Measurements from ENCODE around the gene OMP. TPM values are rescaled to one million over a fixed set of nuclear protein-coding genes. Genes with fewer than 3 reads are reported as not detected.

OMP gene
- total RNA-seq, 1 donor from 2014 or later: not detected

DNA sequence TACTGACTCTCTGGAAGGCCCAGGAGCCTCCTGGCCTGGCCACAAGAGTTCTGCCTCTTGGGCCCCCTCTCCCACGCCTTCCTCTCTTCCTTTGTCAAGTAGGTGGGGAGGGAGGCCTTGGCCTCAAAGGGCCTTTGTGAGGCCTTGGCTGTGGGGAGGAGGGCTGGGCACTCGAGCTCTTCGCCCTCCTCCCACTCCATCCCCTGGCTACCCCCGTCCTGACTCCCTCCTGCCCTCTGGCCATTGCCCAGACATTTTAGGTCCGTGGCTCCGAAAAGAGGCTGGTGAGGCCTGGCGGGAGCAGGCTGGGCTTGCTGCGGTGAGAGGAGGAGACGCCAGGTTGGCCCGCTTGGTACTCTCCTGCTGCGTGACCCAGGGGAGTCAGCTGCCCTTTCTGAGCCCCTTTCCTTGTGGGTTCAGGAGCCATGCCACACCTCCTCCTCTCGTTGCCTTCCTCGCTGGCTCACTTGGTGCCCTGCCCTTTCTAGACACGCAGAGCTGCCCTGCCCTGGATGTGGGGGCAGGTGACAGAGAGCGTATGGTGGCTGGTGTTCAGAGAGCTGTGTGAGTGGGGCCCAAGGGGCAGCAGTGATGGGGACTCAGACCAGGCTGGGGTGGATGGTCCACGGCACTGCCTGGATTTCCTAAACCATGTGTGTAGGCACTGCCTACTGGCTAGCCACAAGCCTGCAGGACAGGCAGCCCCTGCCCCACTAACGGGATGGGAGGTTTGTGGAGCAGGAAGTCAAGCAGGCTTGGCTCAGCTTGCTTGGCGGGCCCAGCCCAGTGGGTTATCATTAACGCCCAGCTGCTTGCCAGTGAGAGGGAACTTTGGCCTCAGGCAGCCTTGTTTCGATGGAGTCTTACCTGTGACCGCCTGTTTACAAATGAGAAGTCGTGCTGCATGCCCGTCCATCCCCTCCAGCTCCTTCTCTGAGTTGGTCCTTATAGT is 15.8 kb upstream of the OMP start:
- H3K27me3 Mint-ChIP-seq (ENCODE audit: unreplicated experiment): no peaks in the 10 kb centered on the region
- peaks cover 12% of the 10 kb centered on the region for H3K4me1 Mint-ChIP-seq (ENCODE audit: unreplicated experiment)
- H3K36me3 Mint-ChIP-seq (ENCODE audit: unreplicated experiment): no peaks in the 10 kb centered on the region
- TF ChIP-seq, protein P1, sequence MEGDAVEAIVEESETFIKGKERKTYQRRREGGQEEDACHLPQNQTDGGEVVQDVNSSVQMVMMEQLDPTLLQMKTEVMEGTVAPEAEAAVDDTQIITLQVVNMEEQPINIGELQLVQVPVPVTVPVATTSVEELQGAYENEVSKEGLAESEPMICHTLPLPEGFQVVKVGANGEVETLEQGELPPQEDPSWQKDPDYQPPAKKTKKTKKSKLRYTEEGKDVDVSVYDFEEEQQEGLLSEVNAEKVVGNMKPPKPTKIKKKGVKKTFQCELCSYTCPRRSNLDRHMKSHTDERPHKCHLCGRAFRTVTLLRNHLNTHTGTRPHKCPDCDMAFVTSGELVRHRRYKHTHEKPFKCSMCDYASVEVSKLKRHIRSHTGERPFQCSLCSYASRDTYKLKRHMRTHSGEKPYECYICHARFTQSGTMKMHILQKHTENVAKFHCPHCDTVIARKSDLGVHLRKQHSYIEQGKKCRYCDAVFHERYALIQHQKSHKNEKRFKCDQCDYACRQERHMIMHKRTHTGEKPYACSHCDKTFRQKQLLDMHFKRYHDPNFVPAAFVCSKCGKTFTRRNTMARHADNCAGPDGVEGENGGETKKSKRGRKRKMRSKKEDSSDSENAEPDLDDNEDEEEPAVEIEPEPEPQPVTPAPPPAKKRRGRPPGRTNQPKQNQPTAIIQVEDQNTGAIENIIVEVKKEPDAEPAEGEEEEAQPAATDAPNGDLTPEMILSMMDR (IDR thresholded peaks at IDR 0.05): no peak
- DNase-seq (ENCODE audit: extremely low spot score, unreplicated experiment): no peak
- H3K27ac Mint-ChIP-seq (ENCODE audit: unreplicated experiment): no peak overlapping the region
- H3K4me3 Mint-ChIP-seq (ENCODE audit: unreplicated experiment): no peak overlapping the region
- no peaks in the 10 kb centered on the region for H3K9me3 Mint-ChIP-seq (ENCODE audit: unreplicated experiment)

DNA sequence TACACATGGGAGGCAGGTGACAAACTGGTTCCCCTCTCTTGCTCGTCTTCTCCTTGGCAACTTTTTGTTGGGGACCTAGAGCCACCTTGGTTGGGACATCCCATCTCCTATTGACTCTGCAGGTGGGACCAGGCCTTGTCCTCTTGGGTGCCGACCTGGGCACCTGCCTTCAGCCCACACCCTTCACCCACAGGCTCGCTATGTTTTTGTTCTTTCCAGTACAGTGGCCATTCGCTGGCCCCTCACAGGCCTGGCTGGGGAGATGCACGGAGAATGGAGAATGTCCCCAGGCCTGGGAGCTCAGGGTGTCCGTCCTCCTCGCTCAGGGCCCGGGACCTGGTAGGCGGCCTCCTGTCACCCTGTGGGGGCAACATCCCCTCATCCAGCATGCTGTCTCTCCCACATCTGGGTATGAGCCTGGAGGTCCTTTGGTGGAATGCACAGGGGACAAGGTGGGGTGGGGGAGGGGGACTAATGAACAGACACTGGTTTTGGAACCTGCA is 14.9 kb upstream of the OMP start:
- no peak overlapping the region for H3K4me3 Mint-ChIP-seq (ENCODE audit: unreplicated experiment)
- no peaks in the 10 kb centered on the region for H3K36me3 Mint-ChIP-seq (ENCODE audit: unreplicated experiment)
- no peaks in the 10 kb centered on the region for H3K9me3 Mint-ChIP-seq (ENCODE audit: unreplicated experiment)
- TF ChIP-seq, protein P1 (IDR thresholded peaks at IDR 0.05): no peak
- no peaks in the 10 kb centered on the region for H3K27me3 Mint-ChIP-seq (ENCODE audit: unreplicated experiment)
- H3K27ac Mint-ChIP-seq (ENCODE audit: unreplicated experiment): no peak overlapping the region
- no peak for DNase-seq (ENCODE audit: extremely low spot score, unreplicated experiment)
- H3K4me1 Mint-ChIP-seq (ENCODE audit: unreplicated experiment): peaks cover 3% of the 10 kb centered on the region

DNA sequence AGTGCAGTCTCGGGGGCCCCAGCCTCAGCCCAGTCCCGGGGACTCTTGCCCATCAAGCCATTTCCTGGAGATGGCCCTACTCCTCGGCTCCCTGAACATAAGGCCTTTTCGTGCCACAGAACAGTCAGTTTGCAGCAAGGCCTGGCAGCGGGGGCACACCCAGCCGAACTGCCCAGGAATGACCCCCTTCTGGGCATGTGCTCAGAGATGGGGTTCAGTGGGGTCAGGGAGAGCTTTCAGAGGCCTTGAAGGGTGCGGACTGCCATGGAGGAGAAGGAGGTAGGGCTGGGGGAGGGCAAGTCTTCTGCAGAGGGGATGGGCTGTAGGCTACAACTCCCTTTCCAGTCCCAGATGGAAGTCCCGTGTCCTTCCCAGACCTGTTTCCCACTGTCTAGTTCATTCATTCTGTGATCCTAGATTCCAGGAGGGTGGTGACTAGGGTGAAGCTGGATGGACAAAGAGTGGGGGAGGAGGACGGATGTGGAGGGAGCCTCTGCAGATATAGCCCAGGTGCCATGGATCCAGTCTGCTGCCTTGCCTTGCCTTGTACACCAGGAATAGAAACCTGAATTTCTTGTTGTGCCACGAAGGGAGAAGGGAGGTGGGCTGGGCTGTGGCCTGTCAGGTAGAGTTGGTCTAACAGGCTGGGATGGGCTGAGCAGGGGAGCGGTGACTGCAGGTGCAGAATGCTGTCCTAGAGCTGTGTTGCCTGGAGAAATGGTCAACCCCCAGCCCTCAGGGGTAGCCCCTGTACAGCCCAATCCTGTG is 14.2 kb upstream of the OMP start:
- Mint-ChIP-seq H3K9me3 (ENCODE audit: unreplicated experiment) (no peaks in the 10 kb centered on the region), H3K36me3 (ENCODE audit: unreplicated experiment) (no peaks in the 10 kb centered on the region), H3K4me1 (ENCODE audit: unreplicated experiment) (peaks cover 1% of the 10 kb centered on the region), H3K27me3 (ENCODE audit: unreplicated experiment) (no peaks in the 10 kb centered on the region), H3K4me3 (ENCODE audit: unreplicated experiment) (no peak overlapping the region), H3K27ac (ENCODE audit: unreplicated experiment) (no peak overlapping the region)
- TF ChIP-seq, protein P1 (IDR thresholded peaks at IDR 0.05): no peak
- DNase-seq (ENCODE audit: extremely low spot score, unreplicated experiment): no peak

DNA sequence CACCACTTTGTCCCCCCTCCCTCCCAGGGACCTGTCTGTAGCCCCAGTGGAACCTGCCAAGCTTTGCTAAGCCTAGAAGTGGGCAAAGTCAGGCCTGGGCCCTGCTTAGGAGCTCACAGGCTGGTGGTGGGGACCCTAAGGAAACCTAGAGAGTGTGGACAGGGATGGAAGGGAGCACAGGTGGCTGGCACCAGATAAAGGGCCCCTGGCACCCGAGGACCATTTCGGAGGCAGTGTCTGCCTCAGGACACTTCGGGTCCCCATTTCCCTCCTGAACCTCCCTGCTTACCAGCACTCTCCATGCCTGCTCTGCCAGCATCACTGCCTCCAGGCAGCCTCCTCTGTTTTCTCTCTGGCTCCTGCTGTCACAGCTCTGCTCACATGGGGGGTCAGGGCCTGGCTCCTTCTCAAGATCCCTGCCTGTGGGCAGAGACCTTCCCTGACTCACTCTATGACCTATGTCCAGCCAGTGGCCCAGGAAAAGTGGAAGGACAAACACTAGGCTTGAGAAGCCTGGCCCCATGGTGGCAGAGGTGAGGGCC is 13.6 kb upstream of the OMP start:
- H3K4me1 Mint-ChIP-seq (ENCODE audit: unreplicated experiment): peaks cover 1% of the 10 kb centered on the region
- no peak overlapping the region for H3K27ac Mint-ChIP-seq (ENCODE audit: unreplicated experiment)
- H3K36me3 Mint-ChIP-seq (ENCODE audit: unreplicated experiment): no peaks in the 10 kb centered on the region
- H3K9me3 Mint-ChIP-seq (ENCODE audit: unreplicated experiment): no peaks in the 10 kb centered on the region
- TF ChIP-seq, protein P1 (IDR thresholded peaks at IDR 0.05): no peak
- H3K27me3 Mint-ChIP-seq (ENCODE audit: unreplicated experiment): no peaks in the 10 kb centered on the region
- no peak overlapping the region for H3K4me3 Mint-ChIP-seq (ENCODE audit: unreplicated experiment)
- DNase-seq (ENCODE audit: extremely low spot score, unreplicated experiment): no peak
